NCI-H128 (cell line): ENCODE results near the gene TNFSF9.
"Not testable (repeated sequence)": the region's sequence is repeated elsewhere in the genome, so short reads cannot be mapped to it uniquely, and the experiment has no call there.

Experiments
- DNase-seq: peaks from one replicate; lab custom pipeline; 2025; ENCODE audit not compliant: unreplicated experiment; lab: John Stamatoyannopoulos, UW

TNFSF9 gene

GRCh38 chr19:6503407-6504201, 27.2 kb upstream of the TNFSF9 start:
- DNase-seq, result no peak

DNA sequence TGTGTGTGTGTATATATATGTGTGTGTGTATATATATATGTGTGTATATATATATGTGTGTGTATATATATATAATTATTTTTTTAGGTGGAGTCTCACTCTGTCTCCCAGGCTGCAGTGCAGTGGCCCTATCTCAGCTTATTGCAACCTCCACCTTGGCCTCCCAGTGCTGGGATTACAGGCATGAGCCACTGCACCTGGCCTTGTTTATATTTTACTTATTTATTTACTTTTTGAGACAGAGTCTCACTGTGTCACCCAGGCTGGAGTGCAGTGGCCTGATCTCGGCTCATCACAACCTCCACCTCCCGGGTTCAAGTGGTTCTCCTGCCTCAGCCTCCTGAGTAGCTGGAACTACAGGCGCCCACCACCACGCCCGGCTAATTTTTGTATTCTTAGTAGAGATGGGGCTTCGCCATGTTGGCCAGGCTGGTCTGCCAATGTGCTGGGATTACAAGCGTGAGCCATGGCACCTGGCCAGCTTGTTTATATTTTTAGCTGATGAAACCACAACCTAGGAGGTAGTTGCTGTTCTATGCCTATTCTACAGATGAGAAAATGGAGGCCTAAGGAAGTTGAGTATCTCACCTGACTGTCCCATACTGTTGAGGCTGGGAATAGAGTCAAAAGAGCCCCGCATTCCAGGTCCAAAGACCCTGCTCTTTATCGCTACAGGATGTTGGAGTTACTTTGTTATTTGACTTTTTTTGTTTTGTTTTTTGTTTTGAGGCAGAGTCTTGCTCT, 22.6 kb upstream of the TNFSF9 start:
- DNase-seq, result not testable (repeated sequence)

- DNase-seq, result no peak
Observed at GRCh38 chr19:6509118-6509971, 21.5 kb upstream of the TNFSF9 start.

DNA sequence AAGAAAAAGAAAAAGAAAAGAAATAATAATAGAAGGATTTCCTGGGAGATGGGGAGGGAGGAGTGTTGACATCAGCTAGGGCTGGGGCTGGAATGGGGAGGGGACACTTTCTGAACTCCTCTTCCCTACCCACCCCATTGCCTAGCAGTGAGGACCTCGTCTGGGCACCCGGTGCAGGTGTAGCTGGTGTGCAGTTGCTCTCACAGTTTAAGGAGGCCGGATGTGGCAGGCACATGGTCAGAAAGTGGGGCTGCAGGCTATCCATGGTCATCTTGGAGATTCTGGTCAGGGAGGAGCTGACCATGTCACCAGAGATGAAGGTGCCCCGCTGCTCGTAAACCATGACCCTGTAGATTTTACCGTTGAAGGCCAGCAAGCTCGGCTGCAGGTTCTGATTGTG, 20.2 kb upstream of the TNFSF9 start:
- DNase-seq, result no peak

GRCh38 chr19:6514089-6514488, 16.7 kb upstream of the TNFSF9 start:
- DNase-seq, result no peak

GRCh38 chr19:6514926-6515544, 15.8 kb upstream of the TNFSF9 start:
- DNase-seq, result no peak

DNA sequence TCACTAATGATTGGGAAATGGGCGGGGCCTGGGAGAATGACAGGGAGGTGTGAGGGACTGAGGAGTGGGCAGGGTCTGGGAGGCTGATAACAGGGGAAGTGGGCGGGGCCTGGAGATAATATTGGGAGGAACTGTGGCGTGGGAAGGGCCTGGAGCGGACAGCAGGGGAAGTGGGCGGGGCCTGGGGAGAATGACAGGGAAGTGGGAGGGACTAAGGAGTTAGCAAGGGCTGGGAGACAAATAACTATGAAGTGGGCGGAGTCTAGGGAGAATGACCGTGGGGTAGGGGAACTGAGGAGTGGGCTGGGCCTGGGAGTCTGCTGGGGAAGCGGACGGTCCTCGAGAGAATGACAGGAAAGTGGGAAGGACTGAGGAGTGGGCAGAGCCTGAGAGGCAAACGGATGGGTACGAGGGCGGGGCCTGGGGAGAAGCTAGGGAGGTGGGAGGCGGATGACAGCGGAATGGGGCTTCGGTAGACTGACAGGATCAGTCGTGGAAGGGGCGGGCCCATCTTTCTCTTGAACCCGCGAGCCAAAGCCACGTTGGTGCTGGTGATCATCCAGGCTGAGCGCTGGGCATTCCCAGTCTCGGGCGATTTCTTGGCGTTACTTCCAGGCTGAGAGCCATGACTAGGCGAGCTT, 14.7 kb upstream of the TNFSF9 start:
- DNase-seq, result no peak

GRCh38 chr19:6516659-6517291, 14.1 kb upstream of the TNFSF9 start:
- peak; percentile 1 for DNase-seq

DNA sequence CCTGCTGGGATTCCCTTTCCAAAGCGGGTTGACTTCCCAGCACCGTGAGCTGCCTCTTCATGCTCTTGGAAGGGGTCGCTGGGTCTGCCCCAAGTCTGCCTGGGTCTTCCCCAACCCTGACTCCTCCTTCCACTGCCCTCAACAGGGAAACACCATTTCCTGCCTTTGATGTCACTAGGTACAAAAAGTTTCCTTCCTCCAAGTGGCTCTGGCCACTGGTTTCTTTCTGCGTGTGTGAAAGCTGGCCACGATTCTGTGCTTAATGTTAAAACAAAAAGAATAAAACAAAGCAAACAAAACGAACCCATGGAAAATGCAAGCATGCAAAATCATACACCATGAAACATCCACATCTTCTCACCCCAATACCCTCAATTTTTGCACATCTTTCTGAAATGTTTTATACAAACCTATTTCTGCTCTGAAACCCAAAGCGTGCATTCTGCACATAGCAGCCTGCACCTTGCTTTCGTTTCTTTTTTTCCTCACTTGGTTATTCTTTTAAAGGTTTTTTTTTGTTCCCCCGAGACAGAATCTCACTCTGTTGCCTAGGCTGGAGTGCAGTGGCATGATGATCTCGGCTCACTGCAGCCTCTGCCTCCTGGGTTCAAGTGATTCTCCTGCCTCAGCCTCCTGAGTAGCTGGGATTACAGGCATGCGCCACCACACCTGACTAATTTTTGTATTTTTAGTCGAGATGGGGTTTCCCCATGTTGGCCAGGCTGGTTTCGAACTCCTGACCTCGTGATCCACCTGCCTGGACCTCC, 12.5 kb upstream of the TNFSF9 start:
- no peak for DNase-seq

DNA sequence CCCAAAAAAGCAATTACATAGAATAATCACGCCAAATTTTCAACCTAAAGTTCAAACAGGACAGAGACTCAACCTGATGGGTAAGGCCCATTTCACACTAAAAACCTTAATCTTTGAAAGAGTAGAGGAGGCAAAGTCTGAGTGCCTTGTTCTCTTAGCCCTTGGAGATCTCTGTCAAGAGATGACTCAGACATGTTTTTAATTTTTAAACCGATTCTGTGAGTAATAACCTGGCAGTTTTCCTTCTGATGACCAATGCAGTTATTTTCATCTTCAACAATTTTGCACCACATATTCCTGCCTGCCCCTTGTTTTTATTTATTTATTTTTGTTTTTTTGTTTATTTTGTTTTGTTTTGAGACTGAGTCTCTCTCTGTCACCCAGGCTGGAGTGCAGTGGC, 11.5 kb upstream of the TNFSF9 start:
- no peak for DNase-seq

DNA sequence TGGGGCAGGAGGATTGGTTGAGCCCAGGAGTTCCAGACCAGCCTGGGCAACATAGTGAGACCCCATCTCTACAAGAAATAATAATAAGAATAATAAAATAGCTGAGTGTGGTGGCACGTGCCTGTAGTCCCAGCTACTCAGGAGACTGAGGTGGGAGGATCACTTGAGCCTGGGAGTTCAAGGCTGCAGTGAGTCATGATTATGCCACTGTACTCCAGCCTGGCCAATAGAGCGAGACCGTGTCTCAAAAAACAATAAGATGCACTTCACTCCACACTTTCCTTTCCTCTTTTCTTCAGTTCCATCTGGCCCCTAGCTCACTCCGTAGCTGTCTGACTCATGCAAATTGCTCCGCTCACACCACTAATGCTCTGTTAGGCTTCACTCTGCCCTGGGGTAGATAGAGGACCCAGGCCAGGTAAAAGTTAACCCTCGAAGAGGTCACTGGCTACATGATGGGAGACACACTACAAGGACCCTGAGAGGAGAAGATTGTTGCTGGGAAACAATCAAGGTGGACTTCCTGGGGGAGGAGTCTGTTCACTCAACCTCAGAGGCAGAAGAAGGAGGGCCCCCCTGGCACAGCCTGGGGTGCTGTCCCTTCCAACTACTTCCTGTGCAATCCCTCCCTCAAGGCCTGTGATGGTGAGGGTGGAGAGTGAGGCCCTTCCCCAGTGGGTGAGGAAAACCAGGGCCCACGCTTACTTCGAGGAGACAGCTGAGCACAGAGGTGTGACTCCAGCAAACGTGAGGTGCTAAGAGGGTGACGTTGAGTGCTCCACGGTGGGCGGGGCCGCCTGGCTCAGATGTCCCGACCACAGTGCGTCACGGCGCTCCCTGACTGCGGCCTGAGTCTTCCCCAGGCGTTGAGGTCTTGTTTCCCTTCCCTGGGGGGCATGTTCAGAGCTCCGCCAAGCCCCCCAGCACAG, 8.8 kb upstream of the TNFSF9 start:
- no peak for DNase-seq

- no peak for DNase-seq
Observed at GRCh38 chr19:6522712-6523111, 8.1 kb upstream of the TNFSF9 start.

- no peak for DNase-seq
Observed at GRCh38 chr19:6524311-6524710, 6.5 kb upstream of the TNFSF9 start.

GRCh38 chr19:6527893-6528543, 2.8 kb upstream of the TNFSF9 start:
- no peak for DNase-seq

DNA sequence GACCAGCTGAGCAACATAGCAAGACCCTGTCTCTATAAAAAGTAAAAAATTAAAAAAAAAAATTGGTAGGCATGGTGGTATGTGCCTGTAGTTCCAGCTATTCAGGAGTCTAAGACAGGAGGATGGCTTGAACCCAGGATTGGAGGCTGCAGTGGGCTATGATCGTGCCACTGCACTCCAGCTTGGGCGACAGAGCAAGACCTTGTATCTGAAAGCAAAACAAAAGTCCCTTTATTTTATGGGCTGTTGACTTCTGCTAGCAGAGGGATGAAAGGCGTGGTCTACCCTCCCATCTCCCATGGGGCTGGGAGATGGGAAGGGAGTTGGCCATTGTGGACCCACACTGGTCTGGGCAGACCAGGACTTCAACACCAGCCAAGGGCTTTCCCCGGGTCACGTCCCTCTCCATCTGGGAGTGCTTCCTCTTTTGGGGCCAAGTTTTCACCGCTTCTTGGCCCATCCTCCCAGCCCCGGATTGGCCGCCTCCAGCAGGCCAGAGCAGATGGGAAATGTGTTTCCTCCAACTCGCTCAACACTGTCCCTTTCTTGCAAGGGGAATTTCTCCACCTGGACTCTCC, 2.2 kb upstream of the TNFSF9 start:
- DNase-seq, result no peak

DNA sequence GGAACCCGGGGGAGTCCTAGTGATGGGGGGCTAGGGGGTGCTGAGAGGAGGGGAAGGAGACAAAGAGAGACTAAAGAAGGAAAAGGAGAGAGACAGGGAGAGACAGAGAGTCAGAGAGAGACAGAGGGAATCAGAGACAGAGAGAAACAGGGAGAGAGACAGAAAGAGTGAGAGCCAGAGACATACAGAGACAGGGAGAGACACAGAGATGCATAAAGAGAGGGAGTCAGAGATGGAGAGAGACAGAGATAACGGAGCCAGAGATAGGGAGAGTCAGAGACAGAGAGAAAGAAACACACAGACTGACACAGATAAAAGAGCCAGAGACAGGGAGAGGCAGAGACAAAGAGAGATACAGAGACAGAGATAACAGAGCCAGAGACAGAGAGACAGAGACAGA, 1.5 kb upstream of the TNFSF9 start:
- no peak for DNase-seq

GRCh38 chr19:6529937-6530385, 865 bp upstream of the TNFSF9 start:
- DNase-seq, result no peak
